ENCODE measurements around the gene MYG1. TPM values are rescaled to one million over a fixed set of nuclear protein-coding genes. Genes with fewer than 3 reads are reported as not detected.
"Not testable (repeated sequence)": the region's sequence is repeated elsewhere in the genome, so short reads cannot be mapped to it uniquely, and the experiment has no call there.

Gene MYG1
- total RNA-seq, 2 donors from 2014 or later: 48.7 to 76.5 TPM

- not testable (repeated sequence) for ATAC-seq (replicated peaks); H3K27me3 Mint-ChIP-seq; H3K9me3 Mint-ChIP-seq
- Mint-ChIP-seq H3K36me3 (ENCODE audit: low read depth) (peaks cover 92% of the 10 kb centered on the region), H3K27ac (peak overlapping the region; percentile 97), H3K4me3 (peak overlapping the region; percentile 95), H3K4me1 (peaks cover 36% of the 10 kb centered on the region)
Measured at GRCh38 chr12:53297106-53297505, 2.4 kb upstream of the MYG1 start.

DNA sequence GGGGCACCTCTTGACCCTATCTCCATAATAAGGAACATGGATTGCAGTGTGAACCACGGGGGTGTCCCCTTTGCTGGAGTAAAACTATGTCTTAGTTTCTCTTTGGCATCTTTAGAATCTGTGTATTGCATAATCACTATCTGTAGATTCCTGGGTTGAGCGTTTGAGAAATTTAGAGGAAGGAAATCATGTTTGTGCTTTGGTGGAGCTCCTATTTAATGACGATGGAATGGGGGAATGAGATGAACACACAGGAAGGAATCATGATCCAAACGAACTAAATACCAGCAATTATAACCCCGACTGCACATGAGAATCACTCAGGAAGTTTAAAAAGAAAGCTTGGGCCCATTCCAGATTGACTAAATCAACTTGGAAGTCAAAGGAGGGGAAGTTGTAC, 1.3 kb upstream of the MYG1 start:
- peaks cover 43% of the 10 kb centered on the region for H3K4me1 Mint-ChIP-seq
- peak overlapping the region; percentile 88 for H3K27ac Mint-ChIP-seq
- no peaks in the 10 kb centered on the region for H3K27me3 Mint-ChIP-seq
- H3K36me3 Mint-ChIP-seq (ENCODE audit: low read depth): peaks cover 92% of the 10 kb centered on the region
- H3K9me3 Mint-ChIP-seq: no peaks in the 10 kb centered on the region
- ATAC-seq (replicated peaks): no peak
- H3K4me3 Mint-ChIP-seq: peak overlapping the region; percentile 95

- ATAC-seq (replicated peaks): peak; percentile 49
- Mint-ChIP-seq H3K36me3 (ENCODE audit: low read depth) (peaks cover 94% of the 10 kb centered on the region), H3K27me3 (no peaks in the 10 kb centered on the region), H3K27ac (peak overlapping the region; percentile 93), H3K4me3 (peak overlapping the region; percentile 95), H3K4me1 (peaks cover 43% of the 10 kb centered on the region), H3K9me3 (no peaks in the 10 kb centered on the region)
Measured at GRCh38 chr12:53299101-53299453, 418 bp upstream of the MYG1 start.

DNA sequence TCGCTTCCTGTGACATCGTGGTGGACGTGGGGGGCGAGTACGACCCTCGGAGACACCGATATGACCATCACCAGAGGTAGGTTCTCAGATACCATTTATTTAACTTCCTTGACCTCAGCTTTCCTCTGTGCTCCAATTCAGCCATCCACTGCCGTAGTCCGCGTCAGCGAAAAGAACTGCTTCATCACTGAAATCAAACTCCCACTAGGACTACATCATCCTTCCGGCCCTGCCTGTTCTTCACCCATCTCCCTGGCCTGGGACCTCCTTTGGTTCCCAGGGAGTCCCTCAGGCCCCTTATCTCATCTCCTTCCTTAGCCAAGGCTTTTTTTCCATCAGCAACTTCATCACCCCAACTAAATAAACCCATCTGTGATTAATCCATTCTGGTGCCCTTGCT, 692 bp downstream of the MYG1 start:
- ATAC-seq (replicated peaks): peak; percentile 20
- Mint-ChIP-seq H3K27ac (peak overlapping the region; percentile 93), H3K4me1 (peaks cover 43% of the 10 kb centered on the region), H3K27me3 (no peaks in the 10 kb centered on the region), H3K9me3 (no peaks in the 10 kb centered on the region), H3K36me3 (ENCODE audit: low read depth) (peaks cover 96% of the 10 kb centered on the region), H3K4me3 (peak overlapping the region; percentile 95)

GRCh38 chr12:53302903-53303302, 3.4 kb downstream of the MYG1 start:
- Mint-ChIP-seq H3K4me3 (peak overlapping the region; percentile 95), H3K36me3 (ENCODE audit: low read depth) (peaks cover 96% of the 10 kb centered on the region), H3K9me3 (no peaks in the 10 kb centered on the region), H3K27me3 (no peaks in the 10 kb centered on the region), H3K4me1 (peaks cover 37% of the 10 kb centered on the region), H3K27ac (peak overlapping the region; percentile 93)
- no peak for ATAC-seq (replicated peaks)

DNA sequence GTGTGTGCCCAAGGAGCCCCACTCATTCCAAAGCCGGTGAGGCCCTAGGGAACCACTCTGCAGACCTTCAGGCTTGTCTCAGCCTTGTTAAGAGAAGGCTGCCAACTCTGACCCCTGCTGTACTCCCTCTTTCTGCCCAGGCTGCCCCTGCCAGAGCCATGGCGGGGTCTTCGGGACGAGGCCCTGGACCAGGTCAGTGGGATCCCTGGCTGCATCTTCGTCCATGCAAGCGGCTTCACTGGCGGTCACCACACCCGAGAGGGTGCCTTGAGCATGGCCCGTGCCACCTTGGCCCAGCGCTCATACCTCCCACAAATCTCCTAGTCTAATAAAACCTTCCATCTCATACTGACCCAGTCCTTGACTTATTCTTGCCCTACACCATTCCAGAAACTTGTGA, 7.3 kb downstream of the MYG1 start:
- Mint-ChIP-seq H3K9me3 (no peaks in the 10 kb centered on the region), H3K4me1 (peaks cover 8% of the 10 kb centered on the region), H3K27ac (no peak overlapping the region), H3K36me3 (ENCODE audit: low read depth) (peaks cover 93% of the 10 kb centered on the region), H3K4me3 (no peak overlapping the region), H3K27me3 (no peaks in the 10 kb centered on the region)
- no peak for ATAC-seq (replicated peaks)

- Mint-ChIP-seq H3K36me3 (ENCODE audit: low read depth) (peaks cover 81% of the 10 kb centered on the region), H3K27me3 (no peaks in the 10 kb centered on the region), H3K9me3 (no peaks in the 10 kb centered on the region), H3K27ac (peak overlapping the region; percentile 9), H3K4me1 (no peaks in the 10 kb centered on the region), H3K4me3 (no peak overlapping the region)
- no peak for ATAC-seq (replicated peaks)
Measured at GRCh38 chr12:53308276-53308675, 8.8 kb downstream of the MYG1 start.

DNA sequence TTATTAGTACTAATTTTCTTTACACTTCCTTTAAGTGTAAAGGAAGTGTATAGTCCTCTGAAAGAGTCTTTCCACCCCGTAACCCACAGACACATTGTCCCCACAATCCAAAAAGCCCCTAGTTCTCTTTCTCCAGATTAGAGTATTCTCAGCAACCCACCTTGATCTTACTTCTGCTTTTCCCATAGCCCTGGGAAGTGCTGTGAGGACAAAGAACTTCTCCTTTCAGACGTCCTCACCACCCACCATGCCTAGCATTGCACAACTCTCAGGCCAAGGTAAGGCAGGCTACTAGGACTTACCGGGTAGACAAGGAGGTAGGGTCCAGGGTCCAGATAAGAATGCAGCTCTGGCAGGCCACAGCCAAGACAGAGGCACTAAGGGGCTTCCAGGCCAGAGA, 14.5 kb downstream of the MYG1 start:
- H3K27ac Mint-ChIP-seq: peak overlapping the region; percentile 53
- peaks cover 5% of the 10 kb centered on the region for H3K4me1 Mint-ChIP-seq
- H3K36me3 Mint-ChIP-seq (ENCODE audit: low read depth): peaks cover 80% of the 10 kb centered on the region
- H3K9me3 Mint-ChIP-seq: no peaks in the 10 kb centered on the region
- H3K4me3 Mint-ChIP-seq: no peak overlapping the region
- no peaks in the 10 kb centered on the region for H3K27me3 Mint-ChIP-seq
- ATAC-seq (replicated peaks): no peak

- Mint-ChIP-seq H3K4me3 (peak overlapping the region; percentile 93), H3K4me1 (peaks cover 35% of the 10 kb centered on the region), H3K27me3 (no peaks in the 10 kb centered on the region), H3K27ac (peak overlapping the region; percentile 93), H3K9me3 (no peaks in the 10 kb centered on the region), H3K36me3 (ENCODE audit: low read depth) (peaks cover 45% of the 10 kb centered on the region)
- ATAC-seq (replicated peaks): no peak
Measured at GRCh38 chr12:53320352-53321195, 21.1 kb downstream of the MYG1 start.

DNA sequence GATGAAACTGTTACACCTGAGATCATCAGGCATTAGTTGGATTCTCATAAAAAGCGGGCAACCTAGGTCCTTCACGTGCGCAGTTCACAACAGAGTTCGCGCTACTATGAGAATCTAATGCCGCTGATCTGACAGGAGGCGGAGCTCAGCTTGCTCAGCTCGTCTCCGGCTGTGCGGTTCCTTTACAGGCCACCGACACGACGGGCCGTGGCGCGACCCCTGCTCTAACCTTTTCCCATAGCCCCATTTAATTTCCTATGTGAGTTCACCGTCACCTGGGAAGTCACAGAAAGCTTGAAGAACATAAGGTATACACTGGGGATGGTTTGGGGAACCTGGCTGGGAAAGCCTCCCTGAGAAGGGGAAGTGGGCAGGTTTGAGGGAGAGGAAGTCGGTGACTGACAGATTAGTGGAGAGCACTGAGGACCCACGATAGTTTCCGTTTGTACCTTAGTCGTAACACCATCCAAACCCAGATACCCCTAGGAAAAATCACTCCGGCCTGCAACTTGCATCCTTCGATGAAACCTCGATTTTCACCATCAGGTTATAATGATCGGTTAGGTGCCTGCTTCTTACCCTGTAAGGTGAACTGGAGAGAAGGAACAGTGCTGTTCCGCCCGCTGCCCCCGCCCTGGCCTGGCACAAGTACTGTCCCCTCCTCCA, 24.8 kb downstream of the MYG1 start:
- ATAC-seq (replicated peaks): peak; percentile 30
- H3K36me3 Mint-ChIP-seq (ENCODE audit: low read depth): peaks cover 13% of the 10 kb centered on the region

GRCh38 chr12:53324779-53325510, 25.4 kb downstream of the MYG1 start:
- Mint-ChIP-seq H3K4me1 (peaks cover 35% of the 10 kb centered on the region), H3K4me3 (peak overlapping the region; percentile 97), H3K36me3 (ENCODE audit: low read depth) (peaks cover 11% of the 10 kb centered on the region), H3K27me3 (peaks cover 10% of the 10 kb centered on the region), H3K9me3 (no peaks in the 10 kb centered on the region), H3K27ac (peak overlapping the region; percentile 96)
- ATAC-seq (replicated peaks): peak; percentile 71

More for the DNA sequence above, 24.8 kb downstream of the MYG1 start:
- peak overlapping the region; percentile 97 for H3K4me3 Mint-ChIP-seq
- H3K4me1 Mint-ChIP-seq: peaks cover 36% of the 10 kb centered on the region
- H3K27me3 Mint-ChIP-seq: peaks cover 8% of the 10 kb centered on the region
- H3K27ac Mint-ChIP-seq: peak overlapping the region; percentile 96
- no peaks in the 10 kb centered on the region for H3K9me3 Mint-ChIP-seq

- no peaks in the 10 kb centered on the region for H3K9me3 Mint-ChIP-seq
- H3K27me3 Mint-ChIP-seq: peaks cover 10% of the 10 kb centered on the region
- H3K4me3 Mint-ChIP-seq: peak overlapping the region; percentile 97
- peaks cover 28% of the 10 kb centered on the region for H3K4me1 Mint-ChIP-seq
- H3K36me3 Mint-ChIP-seq (ENCODE audit: low read depth): peaks cover 10% of the 10 kb centered on the region
- no peak for ATAC-seq (replicated peaks)
- H3K27ac Mint-ChIP-seq: no peak overlapping the region
Measured at GRCh38 chr12:53325511-53326061, 26.1 kb downstream of the MYG1 start.

GRCh38 chr12:53326460-53327185, 27.1 kb downstream of the MYG1 start:
- Mint-ChIP-seq H3K4me3 (peak overlapping the region; percentile 69), H3K4me1 (peaks cover 18% of the 10 kb centered on the region), H3K36me3 (ENCODE audit: low read depth) (no peaks in the 10 kb centered on the region), H3K27me3 (peaks cover 10% of the 10 kb centered on the region), H3K27ac (no peak overlapping the region), H3K9me3 (no peaks in the 10 kb centered on the region)
- ATAC-seq (replicated peaks): no peak

Data from activated T-helper 17 cell treated with anti-CD3 and anti-CD28 coated beads, Interleukin-2, amount 50 U/mL, for 72 hours (primary cell).